Right atrium auricular region (tissue), 2 donors: Measurements from ENCODE around the gene CYTH3. TPM values are rescaled to one million over a fixed set of nuclear protein-coding genes. Genes with fewer than 3 reads are reported as not detected.
A peak's percentile ranks its signal among the peaks of the same experiment; 100 is the strongest.

ENCODE experiments used
- DNase-seq: peaks from one replicate; pipeline ENCODE4 v3.0.0-alpha.2; 2019; ENCODE audit warnings: low spot score
- H3K27ac ChIP-seq, 2 donors: fragments of 200-600 bp; sonication (generic); 1 replicate in 1 of 2; 2 replicates in 1 of 2; pipeline ENCODE4 v1.5.1; 2016 to 2019
- H3K27me3 ChIP-seq, 2 donors: fragments of 200-600 bp; sonication (generic); one replicate each; pipeline versions ENCODE4 v1.5.1 to v1.6.0; 2017 to 2019
- H3K36me3 ChIP-seq: fragments of 200-600 bp; sonication (generic); one replicate; pipeline ENCODE4 v1.5.1; 2016
- H3K4me1 ChIP-seq, 2 donors: fragments of 200-600 bp; sonication (generic); one replicate each; pipeline versions ENCODE4 v1.5.1 to v1.6.0; 2017 to 2019
- H3K4me3 ChIP-seq, 2 donors: fragments of 200-600 bp; sonication (generic); 1 replicate in 1 of 2; 2 replicates in 1 of 2; pipeline ENCODE4 v1.5.1; 2017 to 2019; ENCODE audit warnings: mild to moderate bottlenecking in 1 of 2, moderate library complexity in 1 of 2
- H3K9me3 ChIP-seq, 2 donors: fragments of 200-600 bp; sonication (generic); one replicate each; pipeline ENCODE4 v1.5.1; 2019
- total RNA-seq, 2 donors: library from RNA; depleted of rRNA; stranded (reverse); fragments of >200 nt; gene quantifications; one replicate each; pipeline ENCODE4 v1.1.0, GENCODE V29; 2016
- TF ChIP-seq, protein P1 (sequence below), 2 donors: fragments of 200-600 bp; sonication (generic); IDR thresholded peaks; one replicate each; pipeline ENCODE4 v1.5.1; 2019; ENCODE audit warnings: antibody characterized with exemption in 2 of 2

Gene CYTH3
- total RNA-seq, 2 donors from 2014 or later: 27.2 to 34.0 TPM

DNA sequence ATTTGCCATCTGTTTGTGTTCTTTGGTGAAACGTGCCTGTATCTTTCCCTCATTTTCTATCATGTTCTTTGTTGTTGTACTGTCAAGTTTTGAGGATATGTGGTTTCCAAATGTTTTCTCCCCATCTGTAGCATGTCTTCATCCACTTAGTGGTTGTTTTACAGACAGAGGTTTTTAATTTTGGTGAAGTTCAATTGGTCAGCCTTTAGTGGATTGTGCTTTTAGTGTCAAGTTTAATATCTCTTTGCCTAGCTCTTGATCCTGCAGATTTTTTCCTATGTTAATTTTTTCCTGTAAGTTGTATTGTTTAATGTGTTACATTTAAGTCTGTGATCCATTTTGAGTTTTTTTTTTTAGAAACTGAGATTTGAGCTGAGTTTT is 145.3 kb downstream of the CYTH3 start:
- peaks cover 28% of the 10 kb centered on the region for H3K36me3 ChIP-seq
- no peaks in the 10 kb centered on the region for H3K27me3 ChIP-seq
- no peaks in the 10 kb centered on the region for H3K4me1 ChIP-seq
- TF ChIP-seq, protein P1, sequence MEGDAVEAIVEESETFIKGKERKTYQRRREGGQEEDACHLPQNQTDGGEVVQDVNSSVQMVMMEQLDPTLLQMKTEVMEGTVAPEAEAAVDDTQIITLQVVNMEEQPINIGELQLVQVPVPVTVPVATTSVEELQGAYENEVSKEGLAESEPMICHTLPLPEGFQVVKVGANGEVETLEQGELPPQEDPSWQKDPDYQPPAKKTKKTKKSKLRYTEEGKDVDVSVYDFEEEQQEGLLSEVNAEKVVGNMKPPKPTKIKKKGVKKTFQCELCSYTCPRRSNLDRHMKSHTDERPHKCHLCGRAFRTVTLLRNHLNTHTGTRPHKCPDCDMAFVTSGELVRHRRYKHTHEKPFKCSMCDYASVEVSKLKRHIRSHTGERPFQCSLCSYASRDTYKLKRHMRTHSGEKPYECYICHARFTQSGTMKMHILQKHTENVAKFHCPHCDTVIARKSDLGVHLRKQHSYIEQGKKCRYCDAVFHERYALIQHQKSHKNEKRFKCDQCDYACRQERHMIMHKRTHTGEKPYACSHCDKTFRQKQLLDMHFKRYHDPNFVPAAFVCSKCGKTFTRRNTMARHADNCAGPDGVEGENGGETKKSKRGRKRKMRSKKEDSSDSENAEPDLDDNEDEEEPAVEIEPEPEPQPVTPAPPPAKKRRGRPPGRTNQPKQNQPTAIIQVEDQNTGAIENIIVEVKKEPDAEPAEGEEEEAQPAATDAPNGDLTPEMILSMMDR (IDR thresholded peaks at IDR 0.05): no peak
- no peaks in the 10 kb centered on the region for H3K9me3 ChIP-seq
- no peak for DNase-seq
- H3K4me3 ChIP-seq: no peak overlapping the region
- no peak overlapping the region for H3K27ac ChIP-seq

DNA sequence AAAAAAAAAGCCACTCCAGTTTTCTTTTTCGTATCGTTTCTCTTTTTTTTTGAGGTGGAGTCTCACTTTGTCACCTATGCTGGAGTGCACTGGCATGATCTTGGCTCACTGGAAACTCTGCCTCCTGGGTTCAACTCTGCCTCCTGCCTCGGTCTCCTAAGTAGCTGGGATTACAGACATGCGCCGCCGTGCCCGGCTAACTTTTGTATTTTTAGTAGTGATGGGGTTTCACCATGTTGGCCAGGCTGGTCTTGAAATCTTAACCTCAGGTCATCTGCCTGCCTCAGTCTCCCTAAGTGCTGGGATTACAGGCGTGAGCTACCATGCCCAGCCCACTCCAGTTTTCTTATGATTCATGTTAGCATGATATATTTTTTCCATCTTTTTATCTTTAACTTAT is 148.6 kb downstream of the CYTH3 start:
- Histone ChIP-seq H3K9me3 (peaks cover 0 to 12% of the 10 kb centered on the region in 2 donors), H3K27ac (no peak overlapping the region), H3K4me1 (no peaks in the 10 kb centered on the region), H3K27me3 (no peaks in the 10 kb centered on the region), H3K36me3 (peaks cover 51% of the 10 kb centered on the region), H3K4me3 (no peak overlapping the region)
- TF ChIP-seq, protein P1 (IDR thresholded peaks at IDR 0.05): no peak
- peak; percentile 50 for DNase-seq

DNA sequence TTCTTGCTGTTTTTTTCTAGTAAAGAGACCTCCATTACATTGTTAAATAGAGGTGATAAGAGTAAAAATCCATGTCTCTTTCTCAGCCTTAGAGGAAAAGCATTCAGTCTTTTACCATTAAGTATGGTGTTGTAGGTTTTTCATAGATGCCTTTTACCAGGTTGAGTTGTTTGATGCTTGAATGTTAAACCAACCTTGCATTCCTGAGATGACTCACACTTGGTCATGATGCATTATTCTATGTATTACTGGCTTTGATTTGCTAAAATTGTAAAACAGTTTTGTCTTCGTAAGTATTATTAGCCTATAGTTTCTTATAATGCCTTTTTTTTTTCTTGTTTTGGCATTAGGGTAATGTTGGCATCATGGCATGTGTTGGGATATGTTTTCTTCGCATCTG is 151.3 kb downstream of the CYTH3 start:
- H3K4me1 ChIP-seq: no peaks in the 10 kb centered on the region
- TF ChIP-seq, protein P1 (IDR thresholded peaks at IDR 0.05): no peak
- H3K9me3 ChIP-seq: peaks cover 0 to 12% of the 10 kb centered on the region in 2 donors
- no peak overlapping the region for H3K4me3 ChIP-seq
- H3K36me3 ChIP-seq: peaks cover 60% of the 10 kb centered on the region
- H3K27ac ChIP-seq: no peak overlapping the region
- DNase-seq: no peak
- no peaks in the 10 kb centered on the region for H3K27me3 ChIP-seq

DNA sequence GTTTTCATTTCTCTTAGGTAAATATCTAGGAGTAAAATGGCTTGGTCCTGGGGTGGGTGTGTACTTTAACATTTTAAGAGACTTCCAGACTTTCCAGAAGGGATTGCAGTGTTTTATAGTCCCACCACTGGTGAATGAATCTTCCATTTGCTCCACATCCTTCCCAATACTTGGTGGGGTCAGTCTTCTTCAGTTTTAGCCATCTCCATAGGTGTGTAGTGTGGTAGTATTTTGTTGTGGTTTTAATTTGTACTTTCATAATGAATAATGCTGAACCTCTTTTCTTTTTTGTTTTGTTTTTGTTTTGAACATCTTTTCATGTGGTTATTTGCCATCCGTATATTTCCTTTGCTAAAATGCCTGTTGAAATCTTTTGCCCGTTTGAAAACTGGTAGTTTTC is 154.9 kb downstream of the CYTH3 start:
- Histone ChIP-seq H3K36me3 (peaks cover 65% of the 10 kb centered on the region), H3K27ac (no peak overlapping the region), H3K4me3 (no peak overlapping the region), H3K9me3 (peaks cover 0 to 12% of the 10 kb centered on the region in 2 donors), H3K4me1 (no peaks in the 10 kb centered on the region), H3K27me3 (no peaks in the 10 kb centered on the region)
- no peak for DNase-seq
- TF ChIP-seq, protein P1 (IDR thresholded peaks at IDR 0.05): no peak

DNA sequence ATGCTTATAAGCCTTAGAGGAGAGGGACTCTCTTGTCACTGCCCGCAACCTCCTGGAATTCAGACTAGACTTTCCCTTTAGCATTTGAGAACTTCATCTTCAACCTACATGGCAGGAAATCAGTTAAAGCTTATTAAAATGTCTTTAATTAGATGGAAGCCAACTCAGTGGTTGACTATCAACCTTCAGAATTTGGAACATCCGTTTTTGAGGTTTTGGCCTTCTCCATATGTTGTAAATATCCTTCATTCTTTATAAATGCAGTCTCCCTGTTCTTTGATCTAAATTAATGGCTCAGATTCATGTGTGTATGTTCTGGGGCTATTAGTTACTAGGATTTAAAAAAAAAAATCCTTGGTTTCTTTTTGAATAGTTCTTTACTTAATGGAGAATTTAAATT is 156.2 kb downstream of the CYTH3 start:
- Histone ChIP-seq H3K9me3 (peaks cover 0 to 7% of the 10 kb centered on the region in 2 donors), H3K36me3 (peaks cover 66% of the 10 kb centered on the region), H3K27me3 (no peaks in the 10 kb centered on the region), H3K4me3 (no peak overlapping the region), H3K4me1 (no peaks in the 10 kb centered on the region), H3K27ac (no peak overlapping the region)
- DNase-seq: no peak
- TF ChIP-seq, protein P1 (IDR thresholded peaks at IDR 0.05): no peak

Other genes starting within 250 kb of the CYTH3 start
- not detected for gene ANKRD61, start 241.2 kb downstream of the CYTH3 start, total RNA-seq
- gene EIF2AK1, start 213.4 kb downstream of the CYTH3 start, total RNA-seq: 10 to 100 TPM; 73.2 to 95.2 TPM
- 1 to 10 TPM; 3.7 to 5.8 TPM for gene USP42, start 167.7 kb downstream of the CYTH3 start, total RNA-seq
- gene FAM220A, start 76.3 kb upstream of the CYTH3 start, total RNA-seq: 10 to 100 TPM; 18.8 to 25.4 TPM
- 100 to 1,000 TPM in 1 of 2 donors, 10 to 100 TPM in 1; 87.8 to 109 TPM for gene RAC1, start 101.9 kb upstream of the CYTH3 start, total RNA-seq
- 1 to 10 TPM; 5.7 to 9.4 TPM for gene DAGLB, start 175.3 kb upstream of the CYTH3 start, total RNA-seq
- gene KDELR2, start 211.5 kb upstream of the CYTH3 start, total RNA-seq: 10 to 100 TPM; 57.6 to 64.7 TPM